Adrenal gland (tissue), 19 donors: Measurements from ENCODE around the gene SRGAP1. TPM values are rescaled to one million over a fixed set of nuclear protein-coding genes. Genes with fewer than 3 reads are reported as not detected.
A peak's percentile ranks its signal among the peaks of the same experiment; 100 is the strongest.

Experiments used
- DNase-seq, 7 donors: peaks; one replicate each; pipeline ENCODE4 v3.0.0-alpha.2; 2019 to 2020
- H3K27ac ChIP-seq, 5 donors: fragments of 200-600 bp; sonication (generic) in 4 of 5; 1 replicate in 3 of 5; 2 replicates in 2 of 5; pipeline versions ENCODE4 v1.5.1 to v1.8.0; 2016 to 2020; ENCODE audit warnings: mild to moderate bottlenecking in 1 of 5
- H3K27me3 ChIP-seq: fragments of 200-600 bp; 2 replicates; pipeline ENCODE4 v1.8.0; 2021
- H3K36me3 ChIP-seq, 2 donors: fragments of 200-600 bp; replicated peaks in 1 of 2; 1 replicate in 1 of 2; 2 replicates in 1 of 2; pipeline versions ENCODE4 v1.5.1 to v1.8.0; 2018 to 2022
- H3K4me1 ChIP-seq, 2 donors: fragments of 200-600 bp; replicated peaks in 1 of 2; 1 replicate in 1 of 2; 2 replicates in 1 of 2; pipeline versions ENCODE4 v1.5.1 to v1.8.0; 2018 to 2021
- H3K4me3 ChIP-seq, 4 donors: fragments of 200-600 bp; sonication (generic) in 3 of 4; one replicate each; pipeline ENCODE4 v1.5.1; 2016 to 2018
- H3K9me3 ChIP-seq, 3 donors: fragments of 200-600 bp; sonication (generic) in 1 of 3; replicated peaks in 1 of 3; 1 replicate in 2 of 3; 2 replicates in 1 of 3; pipeline versions ENCODE4 v1.5.1 to v1.8.0; 2016 to 2021
- CTCF ChIP-seq, 6 experiments: fragments of 450-650 bp in 4 of 6; fragments of 200-600 bp in 2 of 6; sonication (generic) in 1 of 6; IDR thresholded peaks; 1 replicate in 5 of 6; 2 replicates in 1 of 6; pipeline versions ENCODE4 v1.5.1 to v1.8.0; 2016 to 2021; ENCODE audit warnings: antibody characterized with exemption in 6 of 6, mild to moderate bottlenecking in 2 of 6, moderate library complexity in 1 of 6
- POLR2A ChIP-seq, 2 donors: fragments of 450-650 bp; IDR thresholded peaks; one replicate each; pipeline ENCODE4 v1.6.1; 2017; ENCODE audit warnings: antibody characterized with exemption in 2 of 2, mild to moderate bottlenecking in 2 of 2, moderate library complexity in 1 of 2
- WGBS, 4 donors: extraction: QIAGEN DNeasy Blood & Tissue Kit in 2 of 4; methylation state at CpG; one replicate each; pipeline versions ENCODE4 v1.1.5 to v1.1.7; 2013 to 2017; 5-methylcytosine and 5-hydroxymethylcytosine counted together
- intact Hi-C, 2 donors: fragments of 100-400 bp; cut with DNase I; formaldehyde crosslinking; loops; one replicate each; pipeline versions ENCODE4 v1.14.1 to v1.15.0; 2022 to 2023
- long read RNA-seq, 10 donors: library from polyadenylated mRNA in 3 of 10; unstranded in 2 of 10; stranded (forward) in 1 of 10; transcript quantifications; one replicate each; pipeline ENCODE4 v2.0.0 and lab custom pipeline, GENCODE V29; 2021 to 2026
- polyA plus RNA-seq, 3 donors: library from polyadenylated mRNA; stranded (reverse); fragments of 200-250 nt in 2 of 3; fragments of 350-450 nt in 1 of 3; fragmentation: Illumina TruSeq in 1 of 3; extraction: RNeasy Lipid Tissue Mini Kit (QIAGEN cat#74804) in 1 of 3; gene quantifications; one replicate each; pipeline ENCODE4 v1.2.3, GENCODE V29; 2013 to 2014
- total RNA-seq, 9 donors: library from RNA; depleted of rRNA in 4 of 9; stranded (reverse); fragments of >200 nt in 4 of 9; fragments of 120-200 nt in 1 of 9; fragmentation: NEBNext Ultra II Directional in 1 of 9; extraction: Animal tissue kit (Norgen Biotek cat#: 25700) in 1 of 9; gene quantifications; one replicate each; pipeline versions ENCODE4 v1.1.0 to v1.2.4, GENCODE V29; 2013 to 2023
- donor health status: healthy with polysubstance abuse.
- donor health status: Bipolar disorder and iron deficiency.
- donor health status: DM: yes; HTN: yes; CAD: no.
- donor health status: DM: no; HTN: no; CAD: no.
- donor health status: DM: no; HTN: no; CAD: no.
- donor health status: DM: yes; HTN: yes; CAD: no.

The SRGAP1 gene
- total RNA-seq (10 to 100 TPM in 6 of 9 donors, 1 to 10 TPM in 3; 3.8 to 35.6 (median 12.1) TPM), polyA plus RNA-seq (1 to 10 TPM; 2.4 to 8.1 (median 3.6) TPM)
- long read RNA-seq, donor 1, result 0 reads
- long read RNA-seq, donor 2, result 0 reads
- long read RNA-seq, donor 3, partial matches to known transcripts, result 0 of 1 reads
- long read RNA-seq, donor 3, other reads (novel, unspliced or antisense), result 0 of 1 reads
- long read RNA-seq, donor 4, partial matches to known transcripts, result 12 of 18 reads
- long read RNA-seq, donor 4, other reads (novel, unspliced or antisense), result 6 of 18 reads
- long read RNA-seq, donor 5, full-length matches to known transcripts, result 1 of 4 reads
- long read RNA-seq, donor 5, partial matches to known transcripts, result 1 of 4 reads
- long read RNA-seq, donor 5, other reads (novel, unspliced or antisense), result 2 of 4 reads
- long read RNA-seq, donor 6, partial matches to known transcripts, result 1 of 4 reads
- long read RNA-seq, donor 6, other reads (novel, unspliced or antisense), result 3 of 4 reads
- long read RNA-seq, donor 7, result 0 reads
- long read RNA-seq, donor 8, result 0 reads
- long read RNA-seq, donor 9, result 0 reads
- long read RNA-seq, donor 10, result 0 reads

DNA sequence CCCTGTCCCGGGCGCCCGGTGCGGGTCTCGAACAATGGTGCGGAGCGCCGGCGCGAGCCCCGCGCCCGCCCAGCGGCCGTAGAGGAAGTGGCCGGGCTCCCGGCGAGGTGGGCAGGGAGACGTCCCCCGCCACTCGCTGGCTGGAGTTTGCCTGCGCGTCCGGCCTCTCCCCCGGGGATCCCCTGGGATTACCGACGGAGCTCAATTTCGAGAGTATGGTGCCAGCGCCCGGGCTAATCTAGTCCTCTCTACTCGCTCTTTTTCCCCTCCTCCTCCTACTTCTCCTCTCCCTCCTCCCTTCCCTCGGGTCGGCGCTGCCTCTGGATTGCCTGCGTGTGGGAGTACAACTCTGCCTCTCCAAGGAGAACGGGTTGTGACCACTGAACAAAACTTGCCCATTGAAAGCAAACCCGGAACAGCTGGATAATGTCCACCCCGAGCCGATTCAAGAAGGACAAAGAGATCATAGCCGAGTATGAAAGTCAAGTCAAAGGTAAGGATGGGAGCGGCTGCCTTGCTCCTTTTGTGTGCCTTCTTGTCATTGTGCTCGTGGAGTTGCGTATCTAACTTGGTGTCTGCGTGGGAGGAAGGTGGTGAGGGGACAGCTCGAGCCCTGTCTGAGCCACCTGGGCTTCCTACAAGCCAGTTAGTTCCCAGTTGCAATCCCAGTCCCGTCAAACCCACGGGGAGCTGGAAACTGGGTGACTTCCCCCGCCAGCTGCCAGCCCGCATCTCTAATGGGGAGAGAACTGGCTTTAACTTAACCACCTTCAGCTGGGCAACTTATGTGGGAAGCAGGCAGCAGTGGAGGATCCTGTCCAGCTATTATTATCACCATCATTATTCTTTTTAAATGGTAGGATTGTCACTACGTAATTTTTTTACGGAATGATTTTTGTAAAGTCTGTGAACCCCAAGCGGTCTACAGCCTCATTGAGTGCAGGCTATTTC lies at the start of gene SRGAP1:
TSS of gene SRGAP1 (plus strand) at position 310 of the 951 bp plus-strand sequence. CDS start at position 427, 117 bp downstream.
- peak within 1 kb of the TSS; percentile 61 to 96 (median 90) for H3K27ac ChIP-seq
- TF ChIP-seq CTCF (IDR thresholded peaks at IDR 0.05), result no peak
- TF ChIP-seq POLR2A (IDR thresholded peaks at IDR 0.05), result peak in 1 of 2 donors; percentile 12
- peaks cover 3 to 33% of the 10 kb centered on the region in 2 donors for H3K4me1 ChIP-seq
- DNase-seq, result peak; percentile 57 to 84 (median 73)
- H3K9me3 ChIP-seq, result no peaks in the 10 kb centered on the region
- intact Hi-C loops, result loop anchor here (2.0 to 10.0 kb wide), 4 partner anchors 70 to 338 kb away; no protein-coding TSS in a partner anchor
- WGBS, 4 donors, result 3 to 5% (median 4%) methylated on average over 30 to 52 of the region's 52 CpGs
- peak within 1 kb of the TSS; percentile 31 to 83 (median 60) for H3K4me3 ChIP-seq
- no peaks in the 10 kb centered on the region for H3K27me3 ChIP-seq
- no peaks in the 10 kb centered on the region for H3K36me3 ChIP-seq

GRCh38 chr12:63795032-63795687 lies 49.3 kb upstream of the SRGAP1 start:
- H3K9me3 ChIP-seq, result no peaks in the 10 kb centered on the region
- 79 to 87% (median 86%) methylated on average over 10 of the region's 10 CpGs for WGBS, 4 donors
- no peaks in the 10 kb centered on the region for H3K27me3 ChIP-seq
- no peak overlapping the region for H3K4me3 ChIP-seq
- H3K36me3 ChIP-seq, result no peaks in the 10 kb centered on the region
- peaks cover 0 to 6% of the 10 kb centered on the region in 2 donors for H3K4me1 ChIP-seq
- DNase-seq, result no peak
- intact Hi-C loops, result no loop called here
- TF ChIP-seq CTCF (IDR thresholded peaks at IDR 0.05) (no peak), POLR2A (IDR thresholded peaks at IDR 0.05) (no peak)
- no peak overlapping the region for H3K27ac ChIP-seq

DNA sequence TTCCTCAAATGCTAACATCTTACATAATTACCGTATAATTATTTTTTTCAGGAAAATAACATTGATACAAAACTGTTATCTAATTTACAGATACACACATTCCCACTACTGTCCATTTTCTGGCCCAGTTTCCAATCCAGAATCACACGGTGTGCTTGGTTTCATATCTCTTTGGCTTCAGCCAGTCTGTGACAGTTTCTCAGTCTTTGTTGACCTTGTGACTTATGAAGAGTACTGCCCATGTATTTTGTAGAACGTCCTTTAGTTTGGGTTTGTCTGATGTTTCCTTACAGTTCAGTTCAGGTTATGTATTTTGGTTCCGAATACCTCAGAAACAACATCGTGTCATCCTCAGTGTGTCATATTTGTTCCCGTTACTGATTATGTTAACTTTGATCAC lies 48.6 kb upstream of the SRGAP1 start:
- DNase-seq, result peak in 1 of 7 donors; percentile 12
- no peaks in the 10 kb centered on the region for H3K36me3 ChIP-seq
- WGBS, 4 donors, result 56 to 73% (median 61%) methylated on average over 6 of the region's 6 CpGs
- no peaks in the 10 kb centered on the region for H3K9me3 ChIP-seq
- intact Hi-C loops, result no loop called here
- no peak for TF ChIP-seq POLR2A (IDR thresholded peaks at IDR 0.05)
- no peak for TF ChIP-seq CTCF (IDR thresholded peaks at IDR 0.05)
- H3K4me1 ChIP-seq, result peaks cover 0 to 6% of the 10 kb centered on the region in 2 donors
- no peaks in the 10 kb centered on the region for H3K27me3 ChIP-seq
- H3K27ac ChIP-seq, result peak overlapping the region in 1 of 5 donors; percentile 24
- no peak overlapping the region for H3K4me3 ChIP-seq
